Prostate gland (tissue), 2 donors: ENCODE data around the gene OTUD7B. TPM values are rescaled to one million over a fixed set of nuclear protein-coding genes. Genes with fewer than 3 reads are reported as not detected.

Source experiments
- DNase-seq: peaks from one replicate; pipeline ENCODE4 v3.0.0-alpha.2; 2019; ENCODE audit warnings: low spot score
- H3K27ac ChIP-seq, 2 donors: fragments of 200-600 bp; sonication (generic); 2 replicates each; pipeline ENCODE4 v1.5.1; 2017 to 2019
- H3K27me3 ChIP-seq: fragments of 200-600 bp; sonication (generic); replicated peaks from 2 replicates; pipeline ENCODE4 v1.5.1; 2019; ENCODE audit not compliant: insufficient read depth
- H3K36me3 ChIP-seq, 2 donors: fragments of 200-600 bp; sonication (generic); 1 replicate in 1 of 2; 2 replicates in 1 of 2; pipeline versions ENCODE4 v1.5.1 to v1.8.1; 2017 to 2019
- H3K4me1 ChIP-seq: fragments of 200-600 bp; sonication (generic); replicated peaks from 2 replicates; pipeline ENCODE4 v1.5.1; 2019
- H3K4me3 ChIP-seq, 2 donors: fragments of 200-600 bp; sonication (generic); 2 replicates each; pipeline ENCODE4 v1.5.1; 2017 to 2019
- H3K9me3 ChIP-seq: fragments of 200-600 bp; sonication (generic); 2 replicates; pipeline ENCODE4 v1.5.1; 2017
- CTCF ChIP-seq, 4 experiments: fragments of 200-600 bp in 2 of 4; fragments of 450-650 bp in 2 of 4; sonication (generic) in 2 of 4; IDR thresholded peaks; 1 replicate in 3 of 4; 2 replicates in 1 of 4; pipeline ENCODE4 v1.5.1; 2016 to 2019; ENCODE audit warnings: antibody characterized with exemption in 4 of 4, mild to moderate bottlenecking in 2 of 4, moderate library complexity in 2 of 4
- POLR2A ChIP-seq: fragments of 450-650 bp; IDR thresholded peaks from one replicate; pipeline ENCODE4 v1.6.1; 2016; ENCODE audit warnings: antibody characterized with exemption, mild to moderate bottlenecking
- POLR2AphosphoS5 ChIP-seq: sonication (generic); formaldehyde crosslinking; IDR thresholded peaks from one replicate; pipeline ENCODE4 v1.6.1; 2017; ENCODE audit warnings: antibody characterized with exemption
- WGBS: methylation state at CpG from one replicate; pipeline ENCODE4 v1.1.5; 2018; 5-methylcytosine and 5-hydroxymethylcytosine counted together
- intact Hi-C: fragments of 100-400 bp; cut with DNase I; formaldehyde crosslinking; loops from one replicate; pipeline ENCODE4 v1.14.2; 2022
- total RNA-seq, 2 donors: library from RNA; depleted of rRNA; stranded (reverse); fragments of >200 nt; gene quantifications; one replicate each; pipeline ENCODE4 v1.1.0, GENCODE V29; 2016

The OTUD7B gene
- total RNA-seq, 2 donors from 2014 or later = 13.5 to 27.3 TPM

DNA sequence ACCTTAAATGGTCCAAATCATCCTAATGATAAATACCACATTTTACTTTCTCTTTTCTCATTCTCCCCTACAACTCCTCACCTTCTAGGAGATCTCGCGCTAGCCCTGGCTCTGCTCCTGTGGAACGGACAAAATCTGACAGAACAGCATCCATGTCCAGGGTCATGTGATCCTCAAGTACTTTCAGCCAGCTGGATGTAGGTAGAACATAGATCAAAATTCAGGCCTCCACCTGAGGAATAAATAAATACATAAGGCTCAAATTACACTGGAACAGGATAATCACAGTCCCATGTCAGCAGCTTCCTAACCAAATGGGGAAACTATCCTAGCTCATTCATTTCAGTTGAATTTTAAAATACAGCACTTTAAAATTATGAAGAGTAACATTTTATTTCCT, 33.2 kb downstream of the OTUD7B start:
- H3K27me3 ChIP-seq = no peaks in the 10 kb centered on the region
- H3K36me3 ChIP-seq = no peaks in the 10 kb centered on the region
- WGBS = 78% methylated on average over 3 of the region's 3 CpGs
- intact Hi-C loops = no loop called here
- TF ChIP-seq POLR2A = no peak
- TF ChIP-seq POLR2AphosphoS5 = no peak
- TF ChIP-seq CTCF (IDR thresholded peaks at IDR 0.05) = no peak
- no peak for DNase-seq
- no peak overlapping the region for H3K27ac ChIP-seq
- H3K4me3 ChIP-seq = no peak overlapping the region
- no peaks in the 10 kb centered on the region for H3K4me1 ChIP-seq
- no peaks in the 10 kb centered on the region for H3K9me3 ChIP-seq

GRCh38 chr1:149972547-149972946, 38.0 kb downstream of the OTUD7B start:
- H3K27ac ChIP-seq = no peak overlapping the region
- H3K4me3 ChIP-seq = no peak overlapping the region
- no peaks in the 10 kb centered on the region for H3K27me3 ChIP-seq
- no peak for DNase-seq
- WGBS = 92% methylated on average over 2 of the region's 2 CpGs
- no peaks in the 10 kb centered on the region for H3K36me3 ChIP-seq
- H3K4me1 ChIP-seq = no peaks in the 10 kb centered on the region
- no peaks in the 10 kb centered on the region for H3K9me3 ChIP-seq
- TF ChIP-seq POLR2A = no peak
- TF ChIP-seq CTCF (IDR thresholded peaks at IDR 0.05) = no peak
- no peak for TF ChIP-seq POLR2AphosphoS5
- intact Hi-C loops = no loop called here

DNA sequence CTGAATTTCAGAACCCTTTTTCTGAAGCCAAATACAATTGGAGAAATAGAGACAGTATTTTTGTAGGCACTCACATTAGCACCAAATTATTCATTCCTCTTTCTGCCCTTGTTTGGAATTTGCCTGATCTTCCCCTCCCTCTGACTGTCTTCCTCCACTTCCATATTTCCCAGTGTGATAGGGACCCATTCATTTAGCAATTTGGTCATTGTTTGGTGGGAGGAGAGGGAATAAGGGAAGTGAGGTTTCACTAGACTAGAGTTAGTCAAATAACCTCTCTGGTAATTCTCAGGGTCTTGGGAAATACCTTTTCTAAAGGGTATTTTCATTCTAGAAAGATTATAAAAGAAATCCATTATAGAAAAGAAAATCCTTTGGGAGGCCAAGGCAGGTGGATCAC, 42.9 kb downstream of the OTUD7B start:
- Histone ChIP-seq H3K9me3 (no peaks in the 10 kb centered on the region), H3K4me3 (no peak overlapping the region), H3K36me3 (no peaks in the 10 kb centered on the region), H3K27ac (no peak overlapping the region), H3K4me1 (no peaks in the 10 kb centered on the region), H3K27me3 (no peaks in the 10 kb centered on the region)
- no peak for DNase-seq
- TF ChIP-seq POLR2A = no peak
- no peak for TF ChIP-seq CTCF (IDR thresholded peaks at IDR 0.05)
- TF ChIP-seq POLR2AphosphoS5 = no peak
- intact Hi-C loops = no loop called here

GRCh38 chr1:149967041-149967440, 43.5 kb downstream of the OTUD7B start:
- no peak for DNase-seq
- no peak overlapping the region for H3K27ac ChIP-seq
- H3K36me3 ChIP-seq = no peaks in the 10 kb centered on the region
- intact Hi-C loops = no loop called here
- H3K4me1 ChIP-seq = no peaks in the 10 kb centered on the region
- no peak for TF ChIP-seq POLR2AphosphoS5
- no peak for TF ChIP-seq POLR2A
- TF ChIP-seq CTCF (IDR thresholded peaks at IDR 0.05) = no peak
- 79% methylated on average over 3 of the region's 3 CpGs for WGBS
- no peak overlapping the region for H3K4me3 ChIP-seq
- H3K9me3 ChIP-seq = no peaks in the 10 kb centered on the region
- H3K27me3 ChIP-seq = no peaks in the 10 kb centered on the region

GRCh38 chr1:149966405-149966804, 44.1 kb downstream of the OTUD7B start:
- H3K36me3 ChIP-seq = no peaks in the 10 kb centered on the region
- H3K27me3 ChIP-seq = no peaks in the 10 kb centered on the region
- intact Hi-C loops = no loop called here
- DNase-seq = no peak
- WGBS = 73% methylated on average over 1 of the region's 1 CpG
- TF ChIP-seq CTCF (IDR thresholded peaks at IDR 0.05) (no peak), POLR2A (no peak), POLR2AphosphoS5 (no peak)
- H3K9me3 ChIP-seq = no peaks in the 10 kb centered on the region
- no peak overlapping the region for H3K4me3 ChIP-seq
- H3K27ac ChIP-seq = no peak overlapping the region
- H3K4me1 ChIP-seq = no peaks in the 10 kb centered on the region
